Activated CD4-positive, CD25-positive, alpha-beta regulatory T cell treated with anti-CD3 and anti-CD28 coated beads, Interleukin-2, amount 50 U/mL, for 72 hours (primary cell): Measurements from ENCODE around the gene NELL1.

ENCODE experiments used
- DNase-seq: peaks from one replicate; pipeline ENCODE4 v3.0.0; 2021

NELL1 gene

GRCh38 chr11:21511835-21512440 is 842.6 kb downstream of the NELL1 start:
- DNase-seq, result no peak

GRCh38 chr11:21514316-21514715 is 844.9 kb downstream of the NELL1 start:
- DNase-seq, result no peak

GRCh38 chr11:21520244-21520643 is 850.9 kb downstream of the NELL1 start:
- DNase-seq, result no peak

- DNase-seq, result no peak
Measured at GRCh38 chr11:21529187-21529586, 859.8 kb downstream of the NELL1 start.

GRCh38 chr11:21534288-21534687 is 864.9 kb downstream of the NELL1 start:
- no peak for DNase-seq

- no peak for DNase-seq
Measured at GRCh38 chr11:21537980-21538379, 868.6 kb downstream of the NELL1 start.

GRCh38 chr11:21541187-21541751 is 871.9 kb downstream of the NELL1 start:
- DNase-seq, result no peak

GRCh38 chr11:21543901-21544300 is 874.5 kb downstream of the NELL1 start:
- DNase-seq, result no peak

GRCh38 chr11:21545699-21546098 is 876.3 kb downstream of the NELL1 start:
- DNase-seq, result no peak

GRCh38 chr11:21546703-21547102 is 877.3 kb downstream of the NELL1 start:
- no peak for DNase-seq

GRCh38 chr11:21552911-21553310 is 883.5 kb downstream of the NELL1 start:
- no peak for DNase-seq

- DNase-seq, result no peak
Measured at GRCh38 chr11:21553795-21554194, 884.4 kb downstream of the NELL1 start.

GRCh38 chr11:21554284-21554683 is 884.9 kb downstream of the NELL1 start:
- no peak for DNase-seq

- DNase-seq, result no peak
Measured at GRCh38 chr11:21556926-21557325, 887.5 kb downstream of the NELL1 start.

GRCh38 chr11:21560466-21560975 is 891.1 kb downstream of the NELL1 start:
- DNase-seq, result no peak

- DNase-seq, result no peak
Measured at GRCh38 chr11:21561581-21561980, 892.2 kb downstream of the NELL1 start.

GRCh38 chr11:21564095-21564494 is 894.7 kb downstream of the NELL1 start:
- DNase-seq, result no peak

- DNase-seq, result no peak
Measured at GRCh38 chr11:21564833-21565682, 895.7 kb downstream of the NELL1 start.

GRCh38 chr11:21566521-21567117 is 897.2 kb downstream of the NELL1 start:
- DNase-seq, result no peak

GRCh38 chr11:21567645-21568290 is 898.4 kb downstream of the NELL1 start:
- no peak for DNase-seq

GRCh38 chr11:21572210-21572609 is 902.8 kb downstream of the NELL1 start:
- no peak for DNase-seq

GRCh38 chr11:21582791-21583190 is 913.4 kb downstream of the NELL1 start:
- DNase-seq, result no peak

GRCh38 chr11:21588754-21589153 is 919.4 kb downstream of the NELL1 start:
- no peak for DNase-seq
